HG03558 (cell line): ENCODE data around the gene ITGA2B.
"Not testable (repeated sequence)": the region's sequence is repeated elsewhere in the genome, so short reads cannot be mapped to it uniquely, and the experiment has no call there.

Experiments
- ATAC-seq: cut with Tn5 transposase; IDR thresholded peaks from one replicate; pipeline ENCODE4 v1.9.1; 2021; ENCODE audit warnings: moderate number of reproducible peaks; ENCODE audit not compliant: unreplicated experiment; ENCODE audit errors: extremely low read depth

The ITGA2B gene

GRCh38 chr17:44394112-44394511 lies 4.7 kb upstream of the ITGA2B start:
- ATAC-seq, result not testable (repeated sequence)

DNA sequence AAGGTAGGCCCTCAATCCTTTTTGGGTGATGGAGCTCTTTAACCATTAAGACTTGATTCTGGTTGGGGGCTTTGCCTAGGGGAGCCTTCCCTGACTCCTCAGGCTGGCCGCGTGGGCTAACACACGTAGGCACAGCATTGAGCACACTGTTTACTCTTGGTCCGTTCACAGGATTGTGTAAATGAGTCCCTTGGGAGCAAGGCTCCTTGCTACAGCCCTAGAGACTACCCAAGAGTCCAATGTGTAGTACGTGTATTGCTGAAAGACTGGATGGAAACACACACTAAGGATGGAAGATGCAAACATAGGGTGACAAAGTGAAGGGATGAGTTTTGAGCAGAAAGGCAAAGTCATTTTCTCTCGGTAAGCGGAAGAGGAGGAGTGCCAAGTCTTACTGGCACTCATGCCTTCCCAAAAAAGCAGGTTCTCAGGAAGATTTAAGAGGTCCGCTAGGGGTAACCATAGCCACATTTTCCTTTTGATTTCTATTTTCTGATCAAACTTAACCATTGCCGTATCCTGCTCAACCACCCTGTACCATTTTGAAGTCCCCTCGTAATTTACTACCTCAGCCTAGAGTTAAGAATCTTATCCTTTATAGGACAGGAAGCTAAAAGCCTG lies 911 bp upstream of the ITGA2B start:
- ATAC-seq, result no peak

- ATAC-seq, result no peak
These were observed 314 bp upstream of the ITGA2B start for GRCh38 chr17:44389723-44390202.

DNA sequence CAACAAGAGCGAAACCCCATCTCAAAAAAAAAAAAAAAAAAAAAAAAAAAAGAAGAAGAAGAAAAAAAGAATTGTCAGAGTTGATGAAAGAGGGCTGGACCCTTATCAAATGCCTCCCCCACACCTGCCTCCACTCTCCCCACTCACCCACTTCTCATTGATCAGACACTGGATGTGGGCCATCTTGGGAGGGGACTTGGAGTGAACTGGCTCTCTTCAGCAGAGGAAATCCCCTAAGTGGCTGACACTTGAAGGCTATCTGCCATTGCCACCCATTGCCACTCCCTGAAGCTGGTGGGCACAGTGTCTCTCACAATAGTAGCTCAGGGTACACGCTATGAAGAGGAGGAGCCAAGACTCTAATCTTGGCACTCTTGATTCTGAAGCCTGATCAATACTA lies 1.6 kb downstream of the ITGA2B start:
- no peak for ATAC-seq

DNA sequence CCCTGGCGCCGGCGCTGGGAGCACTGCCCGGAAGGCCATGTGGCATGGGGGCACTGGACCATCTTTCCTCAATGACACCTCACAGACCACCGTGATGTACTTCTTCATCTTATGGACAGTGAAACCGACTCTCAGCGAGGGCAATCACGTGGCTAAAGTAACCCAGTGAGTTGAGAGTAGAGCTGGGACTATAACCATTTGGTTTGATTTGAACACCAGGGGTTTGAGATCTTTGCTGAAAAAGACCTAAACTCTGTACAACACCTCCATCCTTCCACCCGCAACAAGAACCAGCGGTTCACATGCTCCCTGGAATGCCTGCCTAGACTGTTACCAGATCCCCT lies 3.3 kb downstream of the ITGA2B start:
- ATAC-seq, result no peak

- no peak for ATAC-seq
These were observed 3.9 kb downstream of the ITGA2B start for GRCh38 chr17:44385287-44386181.

DNA sequence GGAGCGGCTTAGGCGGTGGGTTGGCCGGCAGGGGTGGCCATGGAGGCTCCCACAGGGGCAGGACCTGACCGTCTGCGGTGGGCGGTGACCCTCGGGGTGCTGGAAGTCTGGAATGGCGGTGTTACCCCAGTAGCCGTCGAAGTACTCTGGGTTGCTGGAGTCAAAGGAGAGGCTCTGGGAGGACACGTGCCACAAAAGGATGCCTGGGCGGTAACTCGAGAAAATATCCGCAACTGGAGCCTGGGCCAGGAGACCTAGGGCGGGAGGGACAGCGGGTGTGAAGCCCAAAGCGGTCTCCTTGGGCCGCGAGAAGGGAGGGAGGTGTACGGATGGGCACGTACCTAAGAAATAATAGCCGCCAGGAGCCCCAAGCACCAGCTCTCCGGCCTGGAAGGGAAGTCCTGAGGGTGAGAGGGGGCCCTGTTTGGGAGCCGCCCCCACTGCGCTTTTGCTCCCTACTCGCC lies 4.6 kb downstream of the ITGA2B start:
- no peak for ATAC-seq

- no peak for ATAC-seq
These were observed 5.1 kb downstream of the ITGA2B start for GRCh38 chr17:44384281-44384822.

DNA sequence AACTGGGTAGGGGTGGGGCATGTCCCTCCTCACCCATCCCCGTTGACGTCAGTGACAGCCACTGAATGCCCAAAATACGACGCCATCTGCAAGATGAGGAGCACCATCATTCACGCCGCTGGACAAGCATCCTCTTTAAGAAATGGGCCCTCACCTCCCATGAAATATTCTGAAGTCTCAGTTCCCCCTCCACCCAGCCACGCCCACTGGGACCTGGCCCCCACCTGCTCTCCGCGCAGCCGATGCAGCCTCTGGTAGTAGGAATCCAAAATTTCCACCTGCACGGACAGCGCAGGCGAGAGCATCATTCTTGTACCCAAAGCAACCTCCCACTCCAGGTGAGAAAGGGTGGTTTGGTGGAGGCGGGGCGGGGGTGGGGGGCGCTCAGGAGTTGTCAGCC lies 5.6 kb downstream of the ITGA2B start:
- ATAC-seq, result no peak

GRCh38 chr17:44383363-44383762 lies 6.1 kb downstream of the ITGA2B start:
- ATAC-seq, result no peak

DNA sequence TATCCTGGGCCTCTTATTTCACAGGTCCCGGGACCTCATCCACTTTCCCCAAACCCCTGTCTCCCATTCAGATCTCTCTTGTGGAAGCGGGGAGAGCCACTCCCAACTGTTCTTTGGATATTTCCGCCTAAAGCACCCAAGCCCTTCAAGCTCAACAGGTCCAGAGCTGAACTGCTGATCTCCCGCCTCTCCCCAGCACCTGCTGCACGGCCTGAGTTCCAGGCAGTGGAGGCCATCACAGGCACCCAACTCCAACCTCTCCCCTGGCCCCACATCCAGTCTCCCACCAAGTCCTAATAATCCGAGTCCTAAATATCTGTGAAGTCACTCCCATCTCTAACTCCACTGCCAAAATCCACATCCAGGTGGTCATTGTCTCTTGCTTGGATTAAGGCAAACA lies 6.5 kb downstream of the ITGA2B start:
- ATAC-seq, result no peak

- ATAC-seq, result no peak
These were observed 7.6 kb downstream of the ITGA2B start for GRCh38 chr17:44381810-44382305.

DNA sequence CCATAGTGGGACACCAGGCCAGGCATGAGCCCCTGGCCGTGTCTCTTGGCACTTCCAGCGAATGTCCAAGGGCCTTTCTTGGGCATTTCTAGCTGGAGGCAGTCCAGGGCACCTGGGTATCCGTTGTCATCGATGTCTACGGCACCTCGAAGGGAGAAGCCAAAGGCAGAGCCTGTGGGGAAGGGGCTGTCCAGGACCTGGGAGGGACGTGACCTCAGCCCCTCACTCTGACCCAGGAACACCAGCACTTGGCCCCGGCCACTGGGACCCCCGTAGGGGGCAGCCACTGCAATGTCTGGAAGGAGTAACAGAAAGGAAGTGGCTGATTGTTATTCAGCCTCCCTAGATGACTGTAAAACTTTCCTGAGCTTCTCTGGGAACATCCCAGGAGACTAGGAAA lies 8.7 kb downstream of the ITGA2B start:
- ATAC-seq, result no peak

DNA sequence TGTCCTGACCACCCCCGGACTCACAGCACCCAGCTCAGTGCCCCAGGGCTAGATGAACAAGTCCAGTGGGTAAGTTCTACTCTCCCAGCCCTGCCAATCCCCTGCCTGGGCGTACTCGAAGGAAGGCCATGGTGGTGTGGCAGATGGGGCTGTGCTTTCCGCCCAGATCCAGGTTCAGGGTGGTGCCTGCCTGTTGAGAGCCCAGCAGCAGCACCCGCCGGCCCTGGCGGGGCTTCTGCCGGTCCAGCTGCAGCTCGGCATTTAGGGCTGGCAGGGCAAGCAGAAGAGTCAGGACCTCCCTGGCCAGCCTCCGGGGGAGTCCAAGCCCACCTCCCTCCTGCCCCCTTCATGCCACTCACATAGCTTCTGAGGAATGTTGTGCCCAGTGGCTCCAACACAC lies 9.6 kb downstream of the ITGA2B start:
- no peak for ATAC-seq

DNA sequence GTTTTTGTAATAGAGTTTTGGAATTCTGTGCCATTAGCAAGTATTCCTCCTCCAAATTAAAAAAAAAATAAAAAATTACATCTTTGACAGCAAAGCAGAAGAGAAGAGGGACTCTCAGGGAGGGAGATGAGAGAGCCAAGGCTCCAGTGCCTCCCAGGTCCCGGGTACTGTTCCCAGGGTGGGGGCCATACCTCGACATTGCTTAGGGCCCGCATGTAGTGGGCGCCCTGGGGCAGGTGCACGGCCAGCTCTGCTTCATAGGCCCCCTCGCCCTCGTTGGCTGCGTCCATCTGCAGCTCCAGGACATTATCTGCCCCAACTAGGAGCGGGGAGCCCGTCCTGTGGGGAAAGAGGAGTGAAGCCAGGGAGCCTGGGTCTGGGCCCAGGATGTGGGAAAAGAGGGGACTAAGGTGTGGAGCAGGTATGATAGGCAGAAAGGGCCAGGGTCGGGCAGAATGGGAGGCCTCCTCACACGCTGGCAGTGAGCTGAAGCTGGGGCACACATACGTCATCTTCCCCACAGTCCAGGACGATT lies 11.2 kb downstream of the ITGA2B start:
- ATAC-seq, result no peak

GRCh38 chr17:44376779-44377178 lies 12.7 kb downstream of the ITGA2B start:
- no peak for ATAC-seq

DNA sequence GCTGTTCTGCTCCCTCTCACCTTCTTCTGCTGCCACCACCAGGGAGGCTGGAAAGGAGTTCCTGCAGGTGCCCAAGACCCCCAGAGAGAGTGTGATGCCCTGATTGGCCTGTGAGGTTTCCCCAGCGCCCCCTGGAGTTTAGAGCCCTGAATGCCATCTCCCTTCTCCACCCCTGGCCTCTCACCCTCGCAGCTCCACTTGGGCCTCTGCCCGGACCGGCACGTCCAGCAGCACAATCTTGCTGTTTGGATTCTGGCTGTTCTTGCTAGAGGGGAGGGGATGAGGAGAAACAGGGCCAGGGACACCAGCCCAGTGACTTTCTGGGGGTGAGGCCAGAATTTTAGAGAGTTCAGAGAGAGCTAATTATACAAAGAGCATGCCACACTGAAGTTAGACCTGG lies 13.3 kb downstream of the ITGA2B start:
- no peak for ATAC-seq

DNA sequence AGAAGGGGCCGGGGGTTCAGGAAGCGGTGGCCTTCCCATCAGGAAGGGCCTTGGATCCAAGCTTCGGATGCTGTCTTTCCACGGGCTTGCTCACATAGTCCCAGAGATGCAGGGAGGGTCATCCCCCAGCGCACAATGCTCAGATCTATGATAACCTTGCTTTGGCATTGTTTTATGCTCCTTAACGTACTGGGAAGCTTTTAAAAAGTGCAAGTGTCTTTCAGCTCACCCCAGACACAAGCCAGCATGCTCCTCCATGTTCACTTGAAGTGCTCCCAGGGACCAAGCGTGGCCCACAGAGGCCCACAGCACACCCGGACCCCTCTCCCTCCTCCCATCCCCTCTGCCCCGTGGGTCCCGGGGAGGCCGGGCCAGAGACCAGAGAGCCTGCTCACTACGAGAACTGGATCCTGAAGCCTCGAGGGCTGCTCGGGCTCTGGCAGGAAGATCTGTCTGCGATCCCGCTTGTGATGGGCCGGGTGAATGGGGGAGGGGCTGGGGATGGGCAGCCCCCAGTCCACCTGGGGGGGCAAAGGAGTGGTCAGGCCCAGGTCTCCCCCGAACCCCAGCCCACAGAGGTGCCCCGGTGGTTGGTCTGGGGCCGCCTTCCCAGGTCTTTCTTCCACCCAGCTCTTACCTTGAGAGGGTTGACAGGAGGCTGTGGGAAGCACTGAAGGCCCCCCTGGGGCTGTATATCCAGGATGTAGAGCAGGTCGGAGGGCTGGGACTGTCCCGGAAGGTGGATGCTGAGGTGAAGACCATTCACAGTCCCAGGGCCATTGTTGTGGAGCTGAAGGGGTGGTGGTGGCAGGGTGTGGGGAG lies 14.0 kb downstream of the ITGA2B start:
- no peak for ATAC-seq

DNA sequence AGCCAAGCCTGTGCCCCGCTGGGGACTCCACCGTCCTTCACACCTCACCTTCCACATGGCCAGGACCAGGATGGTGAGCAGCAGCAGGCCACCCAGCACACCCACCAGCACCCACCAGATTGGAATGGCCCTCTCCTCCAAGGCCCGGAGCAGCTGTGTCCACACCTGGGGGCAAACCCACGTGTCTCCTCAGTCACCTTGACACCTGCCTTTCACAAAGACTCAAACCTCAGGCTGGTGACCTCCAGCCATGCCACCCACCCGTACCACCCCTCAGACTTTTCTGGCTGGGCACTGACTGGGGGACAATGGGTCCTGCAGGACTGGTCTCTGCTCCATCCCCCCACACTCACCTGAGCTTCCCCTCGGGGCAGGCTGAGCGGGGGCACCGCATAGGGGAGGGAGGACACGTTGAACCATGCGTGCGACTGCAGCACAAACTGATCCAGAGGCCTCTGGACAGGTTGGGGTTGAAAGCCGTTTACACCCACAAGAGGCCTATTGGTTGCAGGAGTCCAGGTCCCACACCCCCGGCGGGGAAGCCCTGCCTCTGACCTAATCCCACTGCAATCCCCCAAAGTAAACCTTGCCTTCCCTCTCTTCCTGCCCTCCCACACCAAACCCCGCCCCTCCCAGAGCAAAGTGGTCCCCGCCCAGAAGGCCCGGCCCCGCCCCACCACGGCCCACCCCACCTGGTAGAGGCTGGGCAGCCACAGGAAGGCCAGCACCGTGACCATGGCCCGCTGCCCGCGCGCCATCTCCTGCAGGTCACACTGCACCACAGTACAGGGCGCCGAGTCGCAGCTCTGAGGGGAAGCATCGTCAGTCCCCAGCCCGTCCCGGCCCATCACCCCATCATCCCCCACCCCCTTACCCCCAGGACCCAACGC lies 14.9 kb downstream of the ITGA2B start:
- ATAC-seq, result no peak
